Central memory CD4-positive, alpha-beta T cell (primary cell): ENCODE measurements around the gene PACSIN2.
"Not testable (repeated sequence)": the region's sequence is repeated elsewhere in the genome, so short reads cannot be mapped to it uniquely, and the experiment has no call there.

Experiments
- DNase-seq: peaks from one replicate; pipeline ENCODE4 v3.0.0; 2022
- total RNA-seq, 3 experiments: gene quantifications; one replicate each; lab custom pipeline; 2026; lab: John Stamatoyannopoulos, UW

Gene PACSIN2, protein sequence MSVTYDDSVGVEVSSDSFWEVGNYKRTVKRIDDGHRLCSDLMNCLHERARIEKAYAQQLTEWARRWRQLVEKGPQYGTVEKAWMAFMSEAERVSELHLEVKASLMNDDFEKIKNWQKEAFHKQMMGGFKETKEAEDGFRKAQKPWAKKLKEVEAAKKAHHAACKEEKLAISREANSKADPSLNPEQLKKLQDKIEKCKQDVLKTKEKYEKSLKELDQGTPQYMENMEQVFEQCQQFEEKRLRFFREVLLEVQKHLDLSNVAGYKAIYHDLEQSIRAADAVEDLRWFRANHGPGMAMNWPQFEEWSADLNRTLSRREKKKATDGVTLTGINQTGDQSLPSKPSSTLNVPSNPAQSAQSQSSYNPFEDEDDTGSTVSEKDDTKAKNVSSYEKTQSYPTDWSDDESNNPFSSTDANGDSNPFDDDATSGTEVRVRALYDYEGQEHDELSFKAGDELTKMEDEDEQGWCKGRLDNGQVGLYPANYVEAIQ
- total RNA-seq, result 45.4 to 67.9 (median 61.8) reads per million in 3 experiments

- peak; percentile 97 for DNase-seq
Observed at GRCh38 chr22:43014869-43015676, at the start of gene PACSIN2. Gene PACSIN2, minus strand, starts transcription at chr22:43015149. Its CDS starts 103,069 bp downstream, at chr22:42912080.

DNA sequence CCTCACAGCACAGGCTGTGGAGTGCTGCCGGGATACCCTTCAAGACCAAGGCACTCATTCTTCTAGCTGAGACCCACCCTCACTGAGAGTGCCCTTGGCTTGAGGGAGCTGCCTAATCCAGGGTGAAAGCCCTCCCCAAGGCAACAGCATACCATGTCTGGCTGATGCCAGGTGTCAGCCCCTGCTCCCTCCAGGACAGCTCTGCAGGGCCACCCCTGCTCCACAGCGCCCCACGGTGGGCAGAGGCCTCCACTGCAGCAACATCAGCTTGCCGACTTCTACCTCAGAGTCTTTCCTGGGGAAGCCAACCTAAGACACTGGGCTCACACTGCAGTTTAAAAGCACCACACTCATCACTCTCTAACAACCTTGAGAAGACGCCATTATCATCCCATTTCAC, 45.2 kb upstream of the PACSIN2 start:
- peak; percentile 20 for DNase-seq

DNA sequence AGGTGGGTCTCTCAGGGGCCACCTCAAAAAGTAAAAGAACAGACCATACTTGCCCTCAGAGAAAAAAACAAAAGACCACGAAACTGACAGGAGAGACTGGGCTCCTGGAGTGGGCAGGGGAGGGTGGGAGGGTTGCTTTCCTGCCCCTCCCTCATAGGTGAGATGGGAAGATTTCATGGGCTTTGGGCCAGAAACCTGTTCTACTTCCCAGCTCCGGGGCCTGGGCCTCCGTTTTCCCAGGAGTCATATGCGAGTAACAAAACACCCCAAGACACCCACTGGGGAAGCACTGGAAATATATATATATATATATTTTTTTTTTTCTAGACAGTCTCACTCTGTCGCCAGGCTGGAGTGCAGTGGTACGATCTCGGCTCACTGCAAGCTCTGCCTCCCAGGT, 42.7 kb upstream of the PACSIN2 start:
- DNase-seq, result no peak

- DNase-seq, result no peak
Observed at GRCh38 chr22:43053176-43053575, 38.2 kb upstream of the PACSIN2 start.

GRCh38 chr22:43050995-43051394, 36.0 kb upstream of the PACSIN2 start:
- no peak for DNase-seq

GRCh38 chr22:43047605-43048004, 32.7 kb upstream of the PACSIN2 start:
- DNase-seq, result no peak

DNA sequence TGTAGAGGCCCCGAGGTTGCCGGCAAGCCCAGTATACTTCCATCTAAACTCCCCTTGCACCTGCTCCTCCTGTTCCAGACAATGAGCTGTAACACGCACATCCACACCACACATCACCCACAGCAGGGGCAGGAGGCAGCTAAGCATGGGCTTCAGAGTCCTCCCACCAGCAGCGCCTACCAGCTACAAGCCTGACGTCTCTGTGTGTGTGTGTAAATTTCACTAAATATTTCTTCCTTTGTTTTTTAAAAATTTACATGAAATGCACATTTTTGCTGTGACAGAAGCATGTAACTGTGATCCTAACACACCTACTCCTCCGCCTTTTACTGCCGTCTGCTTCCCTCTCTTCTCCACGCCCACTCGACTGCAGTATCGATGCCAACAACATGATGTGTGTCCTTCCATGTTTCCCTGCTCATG, 29.4 kb upstream of the PACSIN2 start:
- no peak for DNase-seq

DNA sequence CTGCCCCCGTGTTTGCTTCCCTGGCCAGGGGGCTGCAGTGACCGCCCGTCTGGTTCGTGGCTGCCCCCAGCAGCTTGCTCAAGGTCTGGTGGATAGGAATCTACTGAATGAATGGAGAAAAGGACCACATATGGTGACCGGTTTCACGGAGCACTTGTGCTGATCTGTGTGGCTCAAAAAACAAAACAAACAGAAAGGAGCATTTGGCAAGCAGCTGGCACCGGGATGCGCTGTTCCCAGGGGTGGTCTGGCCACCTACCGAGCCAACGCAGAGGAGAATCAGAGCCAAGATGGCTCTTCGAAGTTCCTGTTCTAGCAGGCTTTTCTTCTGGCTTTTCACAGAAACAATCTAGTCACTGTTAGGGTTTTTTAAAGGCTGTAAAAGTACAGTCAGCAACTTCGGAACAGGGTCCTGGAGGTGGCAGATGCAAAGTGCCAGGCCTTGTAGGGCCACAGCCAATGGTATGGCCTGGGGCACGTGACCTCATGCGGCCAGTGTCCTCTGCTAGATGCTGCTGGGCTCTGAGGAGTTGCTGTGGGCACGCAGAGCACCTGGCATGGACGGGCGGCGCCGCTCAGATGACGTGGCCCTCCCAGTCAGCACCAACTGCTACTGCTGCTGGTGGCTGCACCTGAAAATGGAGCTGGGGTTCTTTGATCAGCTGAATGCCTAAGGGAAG, 27.3 kb upstream of the PACSIN2 start:
- DNase-seq, result no peak

- DNase-seq, result no peak
Observed at GRCh38 chr22:43039800-43040199, 24.9 kb upstream of the PACSIN2 start.

DNA sequence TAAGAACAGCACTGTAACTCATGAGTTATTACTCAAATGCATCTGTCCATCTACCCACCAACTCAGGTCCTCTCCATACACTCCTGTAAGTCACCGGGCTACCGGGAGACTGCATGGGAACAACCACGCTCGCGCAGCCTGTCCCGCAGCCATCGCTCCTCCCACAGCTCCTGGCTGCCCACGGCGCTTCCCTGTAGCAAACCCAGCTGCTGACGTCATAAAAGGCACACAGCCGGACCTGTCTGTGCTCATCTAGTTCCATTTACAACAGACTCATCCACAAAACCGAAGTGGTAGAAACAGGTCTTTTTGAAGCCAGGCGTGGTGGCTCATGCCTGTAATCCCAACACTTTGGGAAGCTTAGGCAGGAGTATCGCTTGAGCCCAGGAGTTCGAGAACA, 23.4 kb upstream of the PACSIN2 start:
- no peak for DNase-seq

- no peak for DNase-seq
Observed at GRCh38 chr22:43036282-43036829, 21.4 kb upstream of the PACSIN2 start.

DNA sequence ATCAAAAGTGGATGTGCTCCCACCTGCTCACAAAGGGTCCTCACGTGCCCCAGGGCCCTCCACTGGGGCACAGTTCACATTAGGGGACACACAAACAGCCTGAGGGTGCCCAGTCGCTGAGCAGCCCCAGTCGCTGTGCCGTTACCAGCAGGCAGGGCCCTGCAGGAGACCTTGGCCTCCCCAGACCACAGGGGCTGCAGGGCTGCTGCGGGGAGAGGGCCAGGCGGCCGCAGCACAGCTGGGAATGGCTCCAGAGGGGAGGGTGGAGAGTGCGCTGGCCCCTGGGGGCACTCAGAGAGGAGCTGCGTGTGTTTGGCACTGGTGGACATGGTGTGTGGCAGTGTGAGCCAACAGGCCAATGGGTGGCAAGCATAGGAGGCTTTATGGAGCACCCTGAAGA, 20.3 kb upstream of the PACSIN2 start:
- no peak for DNase-seq

- no peak for DNase-seq
Observed at GRCh38 chr22:43031617-43032016, 16.7 kb upstream of the PACSIN2 start.

DNA sequence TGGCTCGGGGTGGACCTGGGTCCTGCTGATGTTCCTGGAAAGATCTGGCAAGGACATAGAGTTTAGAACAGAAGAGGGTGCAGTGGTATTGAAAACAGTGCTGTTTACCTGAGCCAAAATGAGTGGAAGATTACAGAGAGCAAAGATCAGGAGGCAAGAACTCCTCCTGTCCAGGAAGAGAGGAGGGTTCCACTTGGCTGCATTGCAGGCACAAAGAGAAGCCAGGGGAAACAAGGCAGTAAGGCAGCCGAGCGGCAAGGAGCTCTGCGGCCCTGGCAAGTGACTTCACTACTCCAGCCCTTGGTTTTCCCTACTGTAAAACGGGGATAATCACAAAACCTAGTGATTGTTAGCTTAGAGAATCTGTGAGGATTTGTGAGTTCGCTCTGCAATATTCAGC, 3.7 kb upstream of the PACSIN2 start:
- DNase-seq, result no peak

DNA sequence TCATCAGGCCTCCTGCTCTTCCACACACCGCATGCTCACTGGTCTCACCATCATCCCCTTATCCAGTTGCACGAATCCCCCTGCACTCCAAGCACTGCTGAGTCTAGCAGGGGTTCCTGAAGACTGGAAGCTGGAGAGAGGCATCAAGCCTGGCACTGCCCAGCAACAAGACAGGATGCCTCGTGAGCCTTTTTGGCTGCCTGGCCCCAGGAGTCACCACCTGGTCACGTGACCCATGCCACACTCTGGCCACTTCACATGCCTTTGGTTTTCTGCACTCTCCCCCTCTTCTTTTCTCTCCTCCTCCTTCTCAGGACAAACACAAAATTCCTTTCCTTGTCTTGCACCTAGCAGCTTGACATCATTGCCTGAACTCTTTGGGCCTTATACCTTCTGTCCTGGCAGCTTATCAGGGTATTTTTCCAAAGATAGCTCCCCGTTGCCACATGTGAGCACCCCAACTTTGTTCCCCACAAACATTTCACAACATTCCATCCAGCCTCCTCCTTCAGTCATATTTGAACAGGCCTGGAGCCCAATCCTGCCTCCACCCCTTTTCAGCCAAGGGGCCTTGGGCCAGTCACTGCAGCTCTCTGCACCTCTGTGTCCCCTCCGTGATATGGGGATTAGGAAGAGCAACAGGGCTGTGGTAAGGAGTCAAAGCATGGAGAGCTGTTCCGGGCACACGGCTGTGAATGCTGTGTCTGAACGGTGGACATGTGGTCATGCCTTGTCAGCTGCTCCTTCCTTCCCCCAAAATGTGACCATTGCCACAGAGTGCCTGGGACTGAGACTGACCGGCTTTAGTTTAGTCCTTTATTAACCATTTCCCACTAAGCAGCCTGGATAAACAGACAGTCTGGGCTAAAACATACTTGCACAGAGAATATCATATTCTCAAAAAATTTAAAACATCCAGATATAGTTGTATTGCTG, 2.8 kb upstream of the PACSIN2 start:
- no peak for DNase-seq

DNA sequence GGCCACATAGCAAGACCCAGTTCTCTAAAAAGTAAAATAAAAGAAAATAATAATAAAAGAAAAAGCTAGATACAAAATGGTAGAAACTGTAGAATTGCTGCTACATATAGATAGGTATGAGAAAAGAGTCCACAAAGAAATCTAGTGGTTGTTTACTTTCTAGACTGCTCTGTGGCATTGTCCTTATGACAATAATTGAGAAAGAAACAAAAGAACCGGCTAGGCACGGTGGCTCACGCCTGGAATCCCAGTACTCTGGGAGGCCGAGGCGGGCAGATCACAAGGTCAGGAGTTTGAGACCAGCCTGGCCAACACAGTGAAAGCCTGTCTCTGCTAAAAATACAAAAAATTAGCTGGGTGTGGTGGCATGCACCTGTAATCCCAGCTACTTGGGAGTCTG, 1.2 kb upstream of the PACSIN2 start:
- not testable (repeated sequence) for DNase-seq

- DNase-seq, result no peak
Observed at GRCh38 chr22:43015677-43016042, 711 bp upstream of the PACSIN2 start.

DNA sequence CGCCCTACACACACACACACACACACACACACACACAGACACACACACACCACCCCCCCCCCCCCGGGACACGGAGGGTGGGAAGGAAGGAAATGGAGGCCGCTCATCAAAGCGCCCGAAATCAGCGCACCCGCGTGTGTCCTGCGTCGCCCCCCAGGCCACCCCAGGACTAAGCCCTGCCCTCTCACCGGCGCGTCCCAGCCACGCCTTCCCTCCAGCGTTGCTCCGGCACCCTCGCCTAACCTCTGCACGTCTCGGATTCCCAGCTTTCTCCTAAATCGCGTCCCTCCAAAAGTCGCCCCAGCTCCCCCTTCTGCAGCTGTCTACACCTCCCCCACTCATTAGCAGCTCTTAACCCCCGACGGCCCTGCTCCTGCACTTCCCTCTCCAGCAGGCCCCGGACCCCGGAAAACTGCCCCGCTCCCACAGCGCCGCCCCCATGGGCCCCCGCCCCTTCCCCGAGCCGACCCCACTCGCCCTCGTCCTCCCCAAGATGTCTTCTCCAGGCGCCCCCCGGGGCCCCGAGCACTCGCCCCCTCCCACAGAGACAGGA, 557 bp downstream of the PACSIN2 start:
- DNase-seq, result peak; percentile 38

DNA sequence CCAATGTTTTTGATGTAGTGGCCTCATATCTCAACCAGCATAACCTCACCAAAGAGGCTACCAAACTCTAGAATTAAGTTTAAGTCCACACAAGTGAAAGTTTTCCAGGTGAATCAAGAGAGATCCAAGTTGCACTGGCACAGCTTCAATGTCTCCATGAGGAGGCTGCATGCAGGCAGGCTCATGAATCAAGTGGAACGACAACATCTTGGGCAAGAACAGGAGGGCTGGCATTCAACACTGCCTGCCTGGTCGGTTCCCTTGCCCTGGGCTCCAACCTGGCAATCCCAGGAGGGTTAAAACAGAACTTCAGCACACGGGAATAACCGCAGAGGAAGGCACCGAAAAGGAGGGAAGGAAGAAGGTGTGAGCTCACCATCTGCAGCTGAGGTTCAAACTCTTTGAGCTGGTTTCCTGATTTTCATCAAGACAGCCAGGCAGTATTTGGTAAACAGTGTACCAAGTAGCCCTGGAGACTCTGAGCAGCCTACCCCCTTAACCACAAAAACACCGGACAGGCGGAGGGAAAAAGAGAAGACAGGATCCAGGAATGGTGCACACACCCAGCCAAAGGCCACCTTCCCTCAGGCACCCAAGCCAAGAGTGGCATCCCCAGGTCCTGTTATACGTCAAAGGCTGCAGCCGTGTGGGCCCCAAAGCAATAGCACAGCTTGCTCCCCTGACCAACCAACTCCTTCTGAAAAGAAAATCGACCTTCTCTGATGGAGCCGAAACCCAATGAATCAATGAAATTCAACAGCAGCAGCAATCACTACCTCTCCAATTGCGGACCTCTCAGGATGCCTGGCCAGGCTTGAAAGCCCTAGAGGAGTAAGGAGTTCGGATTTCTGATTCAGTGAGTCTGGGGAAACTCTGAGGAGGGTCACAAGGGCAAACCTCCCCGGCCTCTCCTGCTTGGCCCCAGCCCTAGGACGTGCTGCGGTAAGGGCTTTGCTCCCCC, 1.3 kb downstream of the PACSIN2 start:
- DNase-seq, result no peak

GRCh38 chr22:43012390-43012789, 2.6 kb downstream of the PACSIN2 start:
- no peak for DNase-seq
